Measurements from ENCODE around the gene CDX4. TPM values are rescaled to one million over a fixed set of nuclear protein-coding genes. Genes with fewer than 3 reads are reported as not detected.

The CDX4 gene
- total RNA-seq, 2 experiments from 2014 or later: not detected

GRCh38 chrX:73468376-73468775 lies 21.5 kb downstream of the CDX4 start:
- POLR2A ChIA-PET: no interaction called here
- TF ChIP-seq CTCF (IDR thresholded peaks at IDR 0.05): no peak
- Mint-ChIP-seq H3K9me3 (peaks cover 2% of the 10 kb centered on the region), H3K4me3 (no peak overlapping the region), H3K27me3 (peaks cover 10% of the 10 kb centered on the region), H3K4me1 (ENCODE audit: low read depth) (no peaks in the 10 kb centered on the region), H3K27ac (no peak overlapping the region), H3K36me3 (ENCODE audit: low read depth) (no peaks in the 10 kb centered on the region)
- H3K4me1 ChIP-seq (ENCODE audit: insufficient read depth, low read length): no peaks in the 10 kb centered on the region
- CTCF ChIA-PET: no interaction called here
- ATAC-seq (ENCODE audit: poor library complexity) (no peak), DNase-seq (no peak)
- intact Hi-C loops (cut with DNase I, micrococcal nuclease): no loop called here
- no peak overlapping the region for H3K27ac ChIP-seq (ENCODE audit: low read depth in 1 of 2, low read length in 2 of 2)
- no peaks in the 10 kb centered on the region for H3K36me3 ChIP-seq (ENCODE audit: insufficient read depth, low read length)
- H3K4me3 ChIP-seq (ENCODE audit: low read length): no peak overlapping the region
- H3K9me3 ChIP-seq (ENCODE audit: control insufficient read depth in 1 of 2, insufficient read depth in 1 of 2, low read length in 2 of 2): no peaks in the 10 kb centered on the region
- H3K27me3 ChIP-seq (ENCODE audit: control insufficient read depth in 1 of 2, insufficient read depth in 2 of 2, low read length in 2 of 2): no peaks in the 10 kb centered on the region

GRCh38 chrX:73478961-73479360 lies 32.1 kb downstream of the CDX4 start:
- H3K4me1 ChIP-seq (ENCODE audit: insufficient read depth, low read length): no peaks in the 10 kb centered on the region
- no peaks in the 10 kb centered on the region for H3K36me3 ChIP-seq (ENCODE audit: insufficient read depth, low read length)
- Mint-ChIP-seq H3K4me3 (no peak overlapping the region), H3K9me3 (peaks cover 5% of the 10 kb centered on the region), H3K27me3 (peaks cover 10% of the 10 kb centered on the region), H3K4me1 (ENCODE audit: low read depth) (no peaks in the 10 kb centered on the region), H3K36me3 (ENCODE audit: low read depth) (no peaks in the 10 kb centered on the region), H3K27ac (no peak overlapping the region)
- intact Hi-C loops (cut with DNase I, micrococcal nuclease): no loop called here
- ATAC-seq (ENCODE audit: poor library complexity): no peak
- ChIA-PET CTCF (no interaction called here), POLR2A (no interaction called here)
- no peaks in the 10 kb centered on the region for H3K27me3 ChIP-seq (ENCODE audit: control insufficient read depth in 1 of 2, insufficient read depth in 2 of 2, low read length in 2 of 2)
- no peaks in the 10 kb centered on the region for H3K9me3 ChIP-seq (ENCODE audit: control insufficient read depth in 1 of 2, insufficient read depth in 1 of 2, low read length in 2 of 2)
- DNase-seq: no peak
- no peak for TF ChIP-seq CTCF (IDR thresholded peaks at IDR 0.05)
- H3K27ac ChIP-seq (ENCODE audit: low read depth in 1 of 2, low read length in 2 of 2): no peak overlapping the region
- no peak overlapping the region for H3K4me3 ChIP-seq (ENCODE audit: low read length)

GRCh38 chrX:73481521-73481920 lies 34.7 kb downstream of the CDX4 start:
- H3K27ac Mint-ChIP-seq: no peak overlapping the region
- no peaks in the 10 kb centered on the region for H3K36me3 ChIP-seq (ENCODE audit: insufficient read depth, low read length)
- POLR2A ChIA-PET: interaction anchor here (0.6 kb wide), 1 partner anchor 1497 kb away, joined by 3 read pairs; no protein-coding TSS in a partner anchor
- intact Hi-C loops (cut with DNase I, micrococcal nuclease): loop anchor here in 1 of 2 experiments (1.0 kb wide), 1 partner anchor 9 kb away; no protein-coding TSS in a partner anchor
- H3K27ac ChIP-seq (ENCODE audit: low read depth in 1 of 2, low read length in 2 of 2): no peak overlapping the region
- no peak for TF ChIP-seq CTCF (IDR thresholded peaks at IDR 0.05)
- no peaks in the 10 kb centered on the region for H3K4me1 ChIP-seq (ENCODE audit: insufficient read depth, low read length)
- CTCF ChIA-PET: no interaction called here
- no peak overlapping the region for H3K4me3 Mint-ChIP-seq
- H3K9me3 ChIP-seq (ENCODE audit: control insufficient read depth in 1 of 2, insufficient read depth in 1 of 2, low read length in 2 of 2): no peaks in the 10 kb centered on the region
- H3K4me1 Mint-ChIP-seq (ENCODE audit: low read depth): no peaks in the 10 kb centered on the region
- DNase-seq (no peak), ATAC-seq (ENCODE audit: poor library complexity) (no peak)
- H3K9me3 Mint-ChIP-seq: peaks cover 5% of the 10 kb centered on the region
- no peaks in the 10 kb centered on the region for H3K27me3 ChIP-seq (ENCODE audit: control insufficient read depth in 1 of 2, insufficient read depth in 2 of 2, low read length in 2 of 2)
- H3K4me3 ChIP-seq (ENCODE audit: low read length): no peak overlapping the region
- H3K27me3 Mint-ChIP-seq: peaks cover 11% of the 10 kb centered on the region
- H3K36me3 Mint-ChIP-seq (ENCODE audit: low read depth): no peaks in the 10 kb centered on the region

Measured in CD4-positive, alpha-beta T cell (primary cell).